IgD-negative memory B cell (primary cell): ENCODE results near the gene NSA2. TPM values are rescaled to one million over a fixed set of nuclear protein-coding genes. Genes with fewer than 3 reads are reported as not detected.
"Not testable (repeated sequence)": the region's sequence is repeated elsewhere in the genome, so short reads cannot be mapped to it uniquely, and the experiment has no call there.

ENCODE experiments used
- H3K27ac Mint-ChIP-seq, 3 donors: one replicate each; pipeline ENCODE4 v1.8.0; 2020 to 2022; ENCODE audit warnings: mild to moderate bottlenecking in 3 of 3, mixed read lengths in 3 of 3, moderate library complexity in 1 of 3
- H3K27me3 Mint-ChIP-seq: one replicate; pipeline ENCODE4 v1.8.0; 2021; ENCODE audit warnings: mixed read lengths
- H3K36me3 Mint-ChIP-seq: one replicate; pipeline ENCODE4 v1.8.0; 2020; ENCODE audit warnings: mild to moderate bottlenecking, mixed read lengths
- H3K4me1 Mint-ChIP-seq, 3 donors: one replicate each; pipeline ENCODE4 v1.8.0; 2020 to 2022; ENCODE audit warnings: mixed read lengths in 3 of 3, mild to moderate bottlenecking in 1 of 3
- H3K4me3 Mint-ChIP-seq, 4 donors: one replicate each; pipeline ENCODE4 v1.8.0; 2020 to 2022; ENCODE audit warnings: mild to moderate bottlenecking in 4 of 4, mixed read lengths in 4 of 4, moderate library complexity in 3 of 4
- H3K9me3 Mint-ChIP-seq, 3 donors: one replicate each; pipeline ENCODE4 v1.8.0; 2020 to 2021; ENCODE audit warnings: mixed read lengths in 3 of 3, mild to moderate bottlenecking in 1 of 3
- polyA plus RNA-seq: library from polyadenylated mRNA; unstranded; fragments of 300-500 nt; fragmentation: Illumina TruSeq; gene quantifications from one replicate; pipeline ENCODE4 v1.2.3, GENCODE V29; 2021

Gene NSA2
- polyA plus RNA-seq, 1 donor from 2014 or later: 56.6 TPM

GRCh38 chr5:74786851-74787250, 19.8 kb downstream of the NSA2 start:
- no peaks in the 10 kb centered on the region for H3K36me3 Mint-ChIP-seq
- peaks cover 1% of the 10 kb centered on the region for H3K27me3 Mint-ChIP-seq
- peak overlapping the region in 1 of 4 donors; percentile 26 for H3K4me3 Mint-ChIP-seq
- no peak overlapping the region for H3K27ac Mint-ChIP-seq
- no peaks in the 10 kb centered on the region for H3K9me3 Mint-ChIP-seq
- H3K4me1 Mint-ChIP-seq: peaks cover 0 to 1% (median 0%) of the 10 kb centered on the region in 3 donors

- Mint-ChIP-seq H3K4me3 (no peak overlapping the region), H3K9me3 (no peaks in the 10 kb centered on the region), H3K27ac (no peak overlapping the region), H3K36me3 (no peaks in the 10 kb centered on the region), H3K27me3 (peaks cover 3% of the 10 kb centered on the region), H3K4me1 (peaks cover 0 to 1% (median 0%) of the 10 kb centered on the region in 3 donors)
Measured at GRCh38 chr5:74787424-74787823, 20.4 kb downstream of the NSA2 start.

GRCh38 chr5:74791669-74792068, 24.6 kb downstream of the NSA2 start:
- H3K36me3 Mint-ChIP-seq, H3K4me3 Mint-ChIP-seq, H3K9me3 Mint-ChIP-seq: not testable (repeated sequence)

GRCh38 chr5:74798977-74799911, 32.2 kb downstream of the NSA2 start:
- Mint-ChIP-seq H3K27me3 (no peaks in the 10 kb centered on the region), H3K27ac (no peak overlapping the region), H3K4me1 (no peaks in the 10 kb centered on the region), H3K9me3 (no peaks in the 10 kb centered on the region), H3K4me3 (no peak overlapping the region), H3K36me3 (no peaks in the 10 kb centered on the region)

More at GRCh38 chr5:74791669-74792068, 24.6 kb downstream of the NSA2 start:
- H3K27ac Mint-ChIP-seq, H3K4me1 Mint-ChIP-seq, H3K27me3 Mint-ChIP-seq: not testable (repeated sequence)

GRCh38 chr5:74801197-74801596, 34.1 kb downstream of the NSA2 start:
- no peak overlapping the region for H3K4me3 Mint-ChIP-seq
- no peaks in the 10 kb centered on the region for H3K36me3 Mint-ChIP-seq
- H3K27me3 Mint-ChIP-seq: no peaks in the 10 kb centered on the region
- no peaks in the 10 kb centered on the region for H3K9me3 Mint-ChIP-seq
- no peak overlapping the region for H3K27ac Mint-ChIP-seq
- H3K4me1 Mint-ChIP-seq: no peaks in the 10 kb centered on the region

GRCh38 chr5:74801941-74802340, 34.9 kb downstream of the NSA2 start:
- no peaks in the 10 kb centered on the region for H3K9me3 Mint-ChIP-seq
- no peaks in the 10 kb centered on the region for H3K4me1 Mint-ChIP-seq
- no peaks in the 10 kb centered on the region for H3K36me3 Mint-ChIP-seq
- H3K4me3 Mint-ChIP-seq: no peak overlapping the region
- H3K27me3 Mint-ChIP-seq: no peaks in the 10 kb centered on the region
- H3K27ac Mint-ChIP-seq: no peak overlapping the region

GRCh38 chr5:74810915-74811314, 43.9 kb downstream of the NSA2 start:
- Mint-ChIP-seq H3K4me3 (no peak overlapping the region), H3K9me3 (no peaks in the 10 kb centered on the region), H3K4me1 (no peaks in the 10 kb centered on the region), H3K27ac (no peak overlapping the region), H3K27me3 (no peaks in the 10 kb centered on the region), H3K36me3 (peaks cover 5% of the 10 kb centered on the region)

- H3K9me3 Mint-ChIP-seq: no peaks in the 10 kb centered on the region
- H3K27me3 Mint-ChIP-seq: no peaks in the 10 kb centered on the region
- peaks cover 5% of the 10 kb centered on the region for H3K36me3 Mint-ChIP-seq
- no peak overlapping the region for H3K27ac Mint-ChIP-seq
- no peaks in the 10 kb centered on the region for H3K4me1 Mint-ChIP-seq
- H3K4me3 Mint-ChIP-seq: no peak overlapping the region
Measured at GRCh38 chr5:74816875-74817274, 49.8 kb downstream of the NSA2 start.

- Mint-ChIP-seq H3K36me3 (no peaks in the 10 kb centered on the region), H3K9me3 (no peaks in the 10 kb centered on the region), H3K4me3 (no peak overlapping the region), H3K4me1 (no peaks in the 10 kb centered on the region), H3K27ac (no peak overlapping the region), H3K27me3 (peaks cover 2% of the 10 kb centered on the region)
Measured at GRCh38 chr5:74822288-74822687, 55.2 kb downstream of the NSA2 start.

GRCh38 chr5:74829413-74829812, 62.4 kb downstream of the NSA2 start:
- Mint-ChIP-seq H3K9me3 (no peaks in the 10 kb centered on the region), H3K27me3 (peaks cover 3% of the 10 kb centered on the region), H3K27ac (no peak overlapping the region), H3K4me3 (no peak overlapping the region), H3K4me1 (no peaks in the 10 kb centered on the region), H3K36me3 (peaks cover 2% of the 10 kb centered on the region)

Other genes starting within 250 kb of the NSA2 start
- 2.7 TPM for gene ENC1, start 126.5 kb upstream of the NSA2 start, polyA plus RNA-seq
- 62.1 TPM for gene HEXB, start 82.0 kb upstream of the NSA2 start, polyA plus RNA-seq
- gene GFM2, start 132 bp upstream of the NSA2 start, polyA plus RNA-seq: 8.5 TPM
- gene FAM169A, start 99.1 kb downstream of the NSA2 start, polyA plus RNA-seq: 1.6 TPM